ES-I3 (cell line): ENCODE measurements around the gene POLR3A.

Experiments
- H3K36me3 ChIP-seq: 2 replicates; pipeline ENCODE4 v1.6.1; 2013; ENCODE audit warnings: mild to moderate bottlenecking, low read length, control low read depth, moderate library complexity; ENCODE audit not compliant: insufficient read depth
- H3K4me1 ChIP-seq: 2 replicates; pipeline ENCODE4 v1.6.1; 2013; ENCODE audit warnings: mild to moderate bottlenecking, control low read depth, low read length; ENCODE audit not compliant: insufficient read depth
- H3K9ac ChIP-seq: 2 replicates; pipeline ENCODE4 v1.6.1; 2013; ENCODE audit warnings: low read depth, mild to moderate bottlenecking, low read length, moderate library complexity
- H3K9me3 ChIP-seq: 2 replicates; pipeline ENCODE4 v1.6.1; 2013; ENCODE audit warnings: mild to moderate bottlenecking, low read length, moderate library complexity; ENCODE audit not compliant: control insufficient read depth, insufficient read depth

Gene POLR3A

GRCh38 chr10:78062296-78062695 lies 33.0 kb upstream of the POLR3A start:
- H3K9ac ChIP-seq, result no peak overlapping the region
- no peaks in the 10 kb centered on the region for H3K36me3 ChIP-seq
- H3K4me1 ChIP-seq, result no peaks in the 10 kb centered on the region
- no peaks in the 10 kb centered on the region for H3K9me3 ChIP-seq

- no peaks in the 10 kb centered on the region for H3K36me3 ChIP-seq
- no peaks in the 10 kb centered on the region for H3K9me3 ChIP-seq
- no peaks in the 10 kb centered on the region for H3K4me1 ChIP-seq
- no peak overlapping the region for H3K9ac ChIP-seq
Observed at GRCh38 chr10:78059906-78060702, 30.8 kb upstream of the POLR3A start.

- Histone ChIP-seq H3K4me1 (no peaks in the 10 kb centered on the region), H3K36me3 (no peaks in the 10 kb centered on the region), H3K9me3 (no peaks in the 10 kb centered on the region), H3K9ac (no peak overlapping the region)
Observed at GRCh38 chr10:78058562-78058961, 29.2 kb upstream of the POLR3A start.

GRCh38 chr10:78053211-78053868 lies 24.0 kb upstream of the POLR3A start:
- H3K9me3 ChIP-seq, result no peaks in the 10 kb centered on the region
- no peak overlapping the region for H3K9ac ChIP-seq
- H3K36me3 ChIP-seq, result no peaks in the 10 kb centered on the region
- peaks cover 4% of the 10 kb centered on the region; the same call in 1 of the 2 replicates for H3K4me1 ChIP-seq

- no peaks in the 10 kb centered on the region for H3K9me3 ChIP-seq
- peaks cover 9% of the 10 kb centered on the region for H3K4me1 ChIP-seq
- H3K36me3 ChIP-seq, result no peaks in the 10 kb centered on the region
- H3K9ac ChIP-seq, result no peak overlapping the region
Observed at GRCh38 chr10:78049851-78050250, 20.5 kb upstream of the POLR3A start.

GRCh38 chr10:78047314-78047891 lies 18.1 kb upstream of the POLR3A start:
- H3K4me1 ChIP-seq, result peaks cover 9% of the 10 kb centered on the region; the same call in 1 of the 2 replicates
- no peaks in the 10 kb centered on the region for H3K9me3 ChIP-seq
- H3K9ac ChIP-seq, result no peak overlapping the region

GRCh38 chr10:78046711-78047269 lies 17.5 kb upstream of the POLR3A start:
- Histone ChIP-seq H3K9me3 (no peaks in the 10 kb centered on the region), H3K4me1 (peaks cover 9% of the 10 kb centered on the region; the same call in 1 of the 2 replicates), H3K9ac (no peak overlapping the region), H3K36me3 (peaks cover 9% of the 10 kb centered on the region; the same call in 1 of the 2 replicates)

More at GRCh38 chr10:78047314-78047891, 18.1 kb upstream of the POLR3A start:
- peaks cover 3% of the 10 kb centered on the region; the same call in 1 of the 2 replicates for H3K36me3 ChIP-seq

- Histone ChIP-seq H3K36me3 (peaks cover 18% of the 10 kb centered on the region), H3K9ac (no peak overlapping the region), H3K9me3 (no peaks in the 10 kb centered on the region), H3K4me1 (peaks cover 19% of the 10 kb centered on the region)
Observed at GRCh38 chr10:78045856-78046255, 16.5 kb upstream of the POLR3A start.

GRCh38 chr10:78045237-78045636 lies 15.9 kb upstream of the POLR3A start:
- H3K36me3 ChIP-seq, result peaks cover 24% of the 10 kb centered on the region
- H3K9ac ChIP-seq, result no peak overlapping the region
- peaks cover 25% of the 10 kb centered on the region for H3K4me1 ChIP-seq
- H3K9me3 ChIP-seq, result no peaks in the 10 kb centered on the region

- Histone ChIP-seq H3K36me3 (peaks cover 26% of the 10 kb centered on the region), H3K9ac (no peak overlapping the region), H3K4me1 (peaks cover 30% of the 10 kb centered on the region)
Observed at GRCh38 chr10:78044699-78045098, 15.4 kb upstream of the POLR3A start.

GRCh38 chr10:78044179-78044578 lies 14.9 kb upstream of the POLR3A start:
- no peaks in the 10 kb centered on the region for H3K9me3 ChIP-seq
- peaks cover 34% of the 10 kb centered on the region for H3K4me1 ChIP-seq
- peaks cover 29% of the 10 kb centered on the region for H3K36me3 ChIP-seq
- no peak overlapping the region for H3K9ac ChIP-seq

More at GRCh38 chr10:78044699-78045098, 15.4 kb upstream of the POLR3A start:
- H3K9me3 ChIP-seq, result no peaks in the 10 kb centered on the region

GRCh38 chr10:78042752-78043104 lies 13.4 kb upstream of the POLR3A start:
- Histone ChIP-seq H3K9ac (no peak overlapping the region), H3K4me1 (peaks cover 45% of the 10 kb centered on the region), H3K36me3 (peaks cover 42% of the 10 kb centered on the region), H3K9me3 (no peaks in the 10 kb centered on the region)

- Histone ChIP-seq H3K36me3 (peaks cover 47% of the 10 kb centered on the region), H3K4me1 (peaks cover 46% of the 10 kb centered on the region), H3K9me3 (no peaks in the 10 kb centered on the region), H3K9ac (no peak overlapping the region)
Observed at GRCh38 chr10:78042058-78042751, 12.9 kb upstream of the POLR3A start.
